Mesothelial cell of epicardium (in vitro differentiated cells): ENCODE data around the gene ERBB2. TPM values are rescaled to one million over a fixed set of nuclear protein-coding genes. Genes with fewer than 3 reads are reported as not detected.
A peak's percentile ranks its signal among the peaks of the same experiment; 100 is the strongest.

ENCODE experiments used
- DNase-seq, 2 experiments: peaks; one replicate each; pipeline ENCODE4 v3.0.0; 2021; ENCODE audit warnings: low spot score in 2 of 2; ENCODE audit not compliant: unreplicated experiment in 2 of 2
- H3K27ac Mint-ChIP-seq: 2 replicates; pipeline ENCODE4 v1.8.0; 2021; ENCODE audit warnings: mixed read lengths
- H3K27me3 Mint-ChIP-seq: 2 replicates; pipeline ENCODE4 v1.8.0; 2021; ENCODE audit warnings: low read depth, mixed read lengths
- H3K36me3 Mint-ChIP-seq: 2 replicates; pipeline ENCODE4 v1.8.0; 2021; ENCODE audit warnings: mixed read lengths
- H3K4me1 Mint-ChIP-seq: 2 replicates; pipeline ENCODE4 v1.8.0; 2021; ENCODE audit warnings: mixed read lengths
- H3K4me3 Mint-ChIP-seq: 2 replicates; pipeline ENCODE4 v1.8.0; 2021; ENCODE audit warnings: mild to moderate bottlenecking, moderate library complexity, mixed read lengths
- H3K9me3 Mint-ChIP-seq: 2 replicates; pipeline ENCODE4 v1.8.0; 2021; ENCODE audit warnings: mixed read lengths
- total RNA-seq: library from RNA; stranded (reverse); gene quantifications from 3 replicates; pipeline ENCODE4 v1.2.1, GENCODE V29; 2021
- TF ChIP-seq, protein P1 (sequence below): fragments of 200-600 bp; sonication (generic); IDR thresholded peaks from one replicate; pipeline ENCODE4 v1.5.0; 2021; ENCODE audit warnings: antibody characterized with exemption; ENCODE audit not compliant: unreplicated experiment

The ERBB2 gene
- total RNA-seq, 1 donor from 2014 or later, result 141 TPM

DNA sequence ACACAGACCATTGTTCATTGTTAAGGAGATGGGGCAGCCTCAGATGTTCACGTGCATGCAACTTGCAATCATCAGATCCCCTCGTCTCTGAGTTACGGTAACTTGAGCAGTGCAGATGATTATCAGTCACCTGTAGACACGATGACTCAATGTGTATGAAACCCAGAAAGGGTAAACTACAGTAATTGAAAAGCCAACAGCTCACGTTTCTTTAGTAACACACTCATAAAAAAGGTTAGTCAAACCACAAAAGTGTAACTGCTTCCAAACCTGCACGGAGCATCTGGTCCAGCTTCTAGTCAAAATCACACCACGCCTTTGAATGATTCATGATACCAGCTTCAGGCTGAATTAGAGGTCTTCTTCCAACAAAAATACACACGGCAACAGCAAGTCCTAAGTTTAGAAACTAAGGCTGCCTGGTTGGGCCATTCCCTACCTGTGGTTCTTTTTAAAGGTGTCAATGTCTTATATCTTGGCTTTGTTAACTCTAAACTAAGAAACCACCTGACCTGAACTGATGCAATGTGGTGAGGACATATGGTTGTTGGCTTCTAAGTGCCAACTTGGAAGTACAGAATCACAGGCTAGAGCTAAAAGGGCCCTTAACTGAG, 70.2 kb downstream of the ERBB2 start:
- Mint-ChIP-seq H3K27me3 (no peaks in the 10 kb centered on the region), H3K4me1 (peaks cover 33% of the 10 kb centered on the region), H3K27ac (peak overlapping the region; percentile 74), H3K36me3 (no peaks in the 10 kb centered on the region), H3K4me3 (no peak overlapping the region), H3K9me3 (no peaks in the 10 kb centered on the region)
- no peak for DNase-seq
- TF ChIP-seq, protein P1, sequence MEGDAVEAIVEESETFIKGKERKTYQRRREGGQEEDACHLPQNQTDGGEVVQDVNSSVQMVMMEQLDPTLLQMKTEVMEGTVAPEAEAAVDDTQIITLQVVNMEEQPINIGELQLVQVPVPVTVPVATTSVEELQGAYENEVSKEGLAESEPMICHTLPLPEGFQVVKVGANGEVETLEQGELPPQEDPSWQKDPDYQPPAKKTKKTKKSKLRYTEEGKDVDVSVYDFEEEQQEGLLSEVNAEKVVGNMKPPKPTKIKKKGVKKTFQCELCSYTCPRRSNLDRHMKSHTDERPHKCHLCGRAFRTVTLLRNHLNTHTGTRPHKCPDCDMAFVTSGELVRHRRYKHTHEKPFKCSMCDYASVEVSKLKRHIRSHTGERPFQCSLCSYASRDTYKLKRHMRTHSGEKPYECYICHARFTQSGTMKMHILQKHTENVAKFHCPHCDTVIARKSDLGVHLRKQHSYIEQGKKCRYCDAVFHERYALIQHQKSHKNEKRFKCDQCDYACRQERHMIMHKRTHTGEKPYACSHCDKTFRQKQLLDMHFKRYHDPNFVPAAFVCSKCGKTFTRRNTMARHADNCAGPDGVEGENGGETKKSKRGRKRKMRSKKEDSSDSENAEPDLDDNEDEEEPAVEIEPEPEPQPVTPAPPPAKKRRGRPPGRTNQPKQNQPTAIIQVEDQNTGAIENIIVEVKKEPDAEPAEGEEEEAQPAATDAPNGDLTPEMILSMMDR, result no peak

DNA sequence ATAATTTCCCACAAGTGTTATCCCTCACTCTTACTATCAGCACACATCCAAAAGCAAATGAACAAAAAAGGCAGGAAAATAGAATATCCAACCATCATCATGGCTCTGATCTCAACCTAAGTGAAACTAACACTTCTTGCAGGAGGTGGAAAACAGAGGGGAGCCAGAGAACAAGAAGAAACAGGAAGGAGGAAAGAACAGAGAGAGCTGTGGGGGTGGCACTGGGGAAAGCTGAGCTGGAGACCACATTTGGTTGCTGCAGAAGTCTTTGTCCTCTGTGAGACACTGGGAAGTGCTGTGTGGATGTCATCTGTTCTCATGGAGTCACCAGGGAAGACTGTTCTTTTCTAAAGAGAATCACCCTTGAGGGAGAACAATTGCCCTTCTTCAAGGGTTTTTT, 72.6 kb downstream of the ERBB2 start:
- H3K36me3 Mint-ChIP-seq, result no peaks in the 10 kb centered on the region
- H3K27ac Mint-ChIP-seq, result no peak overlapping the region
- peaks cover 3% of the 10 kb centered on the region for H3K27me3 Mint-ChIP-seq
- no peak for DNase-seq
- TF ChIP-seq, protein P1, result no peak
- no peaks in the 10 kb centered on the region for H3K9me3 Mint-ChIP-seq
- no peak overlapping the region for H3K4me3 Mint-ChIP-seq
- H3K4me1 Mint-ChIP-seq, result peaks cover 34% of the 10 kb centered on the region

DNA sequence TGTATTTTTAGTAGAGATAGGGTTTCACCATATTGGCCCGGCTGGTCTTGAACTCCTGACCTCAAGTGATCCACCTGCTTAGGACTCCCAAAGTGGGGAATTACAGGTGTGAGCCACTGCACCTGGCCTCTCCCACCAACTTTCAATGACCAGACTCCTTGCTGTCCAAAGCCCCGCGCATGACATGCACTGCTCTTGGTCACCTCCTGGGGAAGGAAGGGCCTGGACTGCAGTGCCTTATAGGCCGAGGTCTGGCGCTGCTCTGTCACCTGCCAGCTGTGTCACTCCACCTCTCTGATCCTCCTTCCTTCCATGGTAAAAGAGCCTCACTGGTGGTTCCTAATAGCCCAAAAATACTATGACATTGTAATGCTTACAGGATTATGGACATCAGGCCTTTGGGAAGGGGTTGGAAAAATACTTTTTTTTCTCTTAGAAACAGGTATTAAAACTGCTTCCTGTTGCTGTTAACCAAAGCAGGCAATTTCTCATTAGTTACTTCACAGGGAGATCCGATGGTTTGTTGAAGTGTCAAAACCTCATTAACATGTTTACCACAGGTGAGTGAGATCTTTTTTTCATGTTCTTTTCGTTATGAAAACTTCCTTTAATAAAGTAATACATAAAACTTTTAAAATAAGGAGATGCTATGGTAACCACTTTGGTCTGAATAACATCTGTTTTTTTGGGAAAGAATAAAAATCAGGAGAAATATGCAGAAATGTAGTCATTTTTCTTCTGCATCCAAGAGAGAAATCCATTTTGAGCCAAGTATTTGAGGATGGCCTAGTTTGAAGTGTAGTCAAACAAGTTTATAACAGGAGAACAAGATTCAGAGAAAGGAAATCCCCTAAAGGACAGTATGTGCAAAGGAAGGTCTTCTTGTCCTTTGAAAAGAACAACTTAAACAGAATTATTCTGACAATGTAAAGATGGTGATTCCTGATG, 73.4 kb downstream of the ERBB2 start:
- no peaks in the 10 kb centered on the region for H3K9me3 Mint-ChIP-seq
- H3K4me3 Mint-ChIP-seq, result no peak overlapping the region
- H3K27ac Mint-ChIP-seq, result no peak overlapping the region
- H3K4me1 Mint-ChIP-seq, result peaks cover 40% of the 10 kb centered on the region
- no peak for DNase-seq
- H3K27me3 Mint-ChIP-seq, result peaks cover 3% of the 10 kb centered on the region
- no peaks in the 10 kb centered on the region for H3K36me3 Mint-ChIP-seq
- TF ChIP-seq, protein P1, result no peak

DNA sequence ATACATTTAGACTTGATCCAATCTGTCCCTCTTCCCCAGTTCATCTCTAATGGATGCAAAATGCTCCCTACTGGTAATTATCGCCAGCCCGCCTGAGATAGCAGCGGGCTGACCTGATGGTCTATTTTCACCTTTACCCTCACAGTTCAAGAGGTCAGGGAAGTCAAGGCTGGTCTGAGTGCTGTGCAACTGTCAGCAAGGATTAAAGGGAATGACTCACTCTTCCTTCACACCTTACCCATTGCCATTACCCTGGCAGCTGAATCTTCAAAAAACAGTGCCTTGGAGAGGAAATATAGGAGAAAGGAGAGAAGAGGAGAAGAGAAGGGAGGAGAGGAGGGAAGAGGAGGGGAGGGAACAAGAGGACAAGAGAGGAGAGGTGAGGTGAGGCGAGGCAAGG, 74.2 kb downstream of the ERBB2 start:
- Mint-ChIP-seq H3K4me3 (no peak overlapping the region), H3K9me3 (no peaks in the 10 kb centered on the region), H3K27ac (no peak overlapping the region), H3K27me3 (peaks cover 3% of the 10 kb centered on the region), H3K36me3 (no peaks in the 10 kb centered on the region), H3K4me1 (peaks cover 37% of the 10 kb centered on the region)
- no peak for DNase-seq
- TF ChIP-seq, protein P1, result no peak

DNA sequence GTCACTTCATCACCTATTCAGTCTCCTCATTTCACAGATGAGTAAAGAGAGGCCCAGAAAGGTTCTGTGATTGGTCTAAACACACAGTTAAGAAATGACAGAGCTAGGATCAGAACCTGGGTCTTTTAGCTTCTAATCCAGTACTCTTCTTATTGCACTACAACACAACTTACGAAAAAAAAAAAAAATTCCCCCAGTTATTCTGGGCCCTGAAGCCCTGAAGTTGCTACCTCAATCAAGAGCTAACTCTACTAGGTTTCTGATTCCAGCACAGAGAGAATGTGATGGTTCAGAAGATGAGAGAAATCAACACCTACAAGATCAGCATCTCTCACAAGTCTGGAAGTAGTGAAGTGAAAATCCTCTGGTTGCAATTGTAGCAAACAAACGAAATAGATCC, 75.2 kb downstream of the ERBB2 start:
- peaks cover 31% of the 10 kb centered on the region for H3K4me1 Mint-ChIP-seq
- no peaks in the 10 kb centered on the region for H3K36me3 Mint-ChIP-seq
- no peak for DNase-seq
- H3K9me3 Mint-ChIP-seq, result no peaks in the 10 kb centered on the region
- TF ChIP-seq, protein P1, result no peak
- H3K27me3 Mint-ChIP-seq, result peaks cover 3% of the 10 kb centered on the region
- no peak overlapping the region for H3K4me3 Mint-ChIP-seq
- H3K27ac Mint-ChIP-seq, result no peak overlapping the region
